RPMI7951 (cell line): ENCODE results near the gene BLOC1S2. TPM values are rescaled to one million over a fixed set of nuclear protein-coding genes. Genes with fewer than 3 reads are reported as not detected.
A peak's percentile ranks its signal among the peaks of the same experiment; 100 is the strongest.
"Not testable (repeated sequence)": the region's sequence is repeated elsewhere in the genome, so short reads cannot be mapped to it uniquely, and the experiment has no call there.

Experiments
- DNase-seq: peaks from one replicate; pipeline ENCODE4 v3.0.0-alpha.2; 2012; ENCODE audit warnings: low read depth
- total RNA-seq: library from RNA; depleted of rRNA; stranded (reverse); fragments of >200 nt; shearing (Covaris generic); gene quantifications from 2 replicates; pipeline ENCODE4 v1.2.3, GENCODE V29; 2014; rRNA removed

BLOC1S2 gene
- total RNA-seq = 33.5 and 43.5 TPM in 2 replicates

- peak; percentile 87 for DNase-seq
These were observed at the start of gene BLOC1S2 for GRCh38 chr10:100286051-100287033. BLOC1S2 (minus strand) TSS chr10:100286680; CDS start chr10:100286659, 21 bp downstream.

DNA sequence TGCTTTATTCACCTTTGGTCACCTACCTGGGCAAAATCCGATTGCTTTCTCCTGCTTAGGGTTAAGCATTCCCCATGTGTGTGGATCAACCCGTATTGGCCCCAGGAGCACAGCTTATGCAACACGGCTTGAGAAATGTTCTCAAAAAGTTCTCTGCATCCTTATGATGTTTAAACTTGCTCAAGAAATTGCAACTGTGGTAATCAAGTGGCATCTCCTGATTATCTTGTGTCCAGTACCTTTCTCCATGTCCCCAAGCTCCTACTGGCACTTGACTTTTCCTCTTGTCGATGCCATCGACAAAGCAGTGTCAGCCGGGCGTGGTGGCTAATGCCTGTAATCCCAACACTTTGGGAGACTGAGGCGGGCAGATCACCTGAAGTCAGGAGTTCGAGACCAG, 48.3 kb upstream of the BLOC1S2 start:
- DNase-seq = no peak

- no peak for DNase-seq
These were observed 47.4 kb upstream of the BLOC1S2 start for GRCh38 chr10:100333661-100334440.

DNA sequence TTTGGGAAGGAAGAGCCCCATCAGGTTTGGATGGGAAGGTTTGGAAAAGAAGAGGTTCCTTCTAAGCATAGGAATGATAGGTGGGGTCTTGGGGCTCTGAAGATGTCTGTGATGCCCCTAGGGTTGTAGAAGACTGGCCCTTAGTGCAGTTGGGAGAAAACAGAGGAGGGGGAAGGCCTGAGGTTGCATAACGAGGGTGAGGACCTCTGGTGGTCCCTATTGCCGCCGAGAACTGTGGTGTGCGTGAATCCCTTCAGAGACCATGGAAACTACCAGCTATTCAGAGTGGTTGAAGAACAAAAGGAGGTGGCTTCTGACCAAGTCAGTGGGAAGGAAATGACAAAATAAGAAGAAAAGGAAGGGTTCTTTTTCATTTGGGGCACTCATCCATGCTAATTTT, 46.6 kb upstream of the BLOC1S2 start:
- no peak for DNase-seq

DNA sequence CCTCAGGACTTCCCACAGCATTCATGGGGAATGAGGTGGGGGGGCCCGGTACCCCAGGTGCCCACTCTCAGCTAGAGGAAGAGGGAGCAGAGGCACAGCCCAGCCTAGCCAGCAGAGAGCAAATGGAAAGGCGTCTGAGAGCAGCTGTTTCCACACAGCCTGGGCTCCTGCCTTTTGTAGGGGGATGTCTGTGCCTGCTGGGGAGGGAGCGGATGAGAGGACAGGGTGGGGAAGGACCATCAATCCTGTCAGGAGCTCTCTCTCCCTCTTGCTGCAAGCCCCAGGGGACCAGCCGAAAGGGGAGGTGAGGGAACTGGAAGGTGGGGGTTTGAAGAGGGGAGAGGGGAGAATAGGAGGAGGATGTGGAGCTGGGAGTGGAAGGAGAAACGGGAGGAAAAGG, 43.6 kb upstream of the BLOC1S2 start, which contains the start of gene PKD2L1:
TSS of gene PKD2L1 (minus strand) at position 150 of the 400 bp plus-strand sequence. CDS start at position 25, 125 bp downstream.
- no peak for DNase-seq

DNA sequence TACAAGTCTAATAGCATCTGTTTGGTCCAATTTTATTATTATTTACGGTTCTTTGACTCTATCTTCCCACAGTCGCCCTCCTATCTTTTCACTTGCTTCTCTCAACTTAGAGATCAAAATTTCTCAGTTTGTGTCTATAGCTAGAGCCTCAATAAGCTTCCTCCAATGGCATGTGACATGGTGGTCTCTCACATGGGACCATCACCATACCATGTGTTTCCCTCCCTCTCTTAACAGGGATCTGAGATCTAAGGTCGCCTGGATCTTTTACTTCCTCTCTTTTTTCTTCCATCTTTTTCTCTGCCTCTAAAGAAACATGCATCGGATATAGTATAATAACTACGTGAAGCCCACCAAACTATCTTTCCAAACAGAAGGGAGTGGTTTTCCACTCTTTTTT, 41.7 kb upstream of the BLOC1S2 start:
- no peak for DNase-seq

- DNase-seq = no peak
These were observed 41.2 kb upstream of the BLOC1S2 start for GRCh38 chr10:100327718-100328009.

DNA sequence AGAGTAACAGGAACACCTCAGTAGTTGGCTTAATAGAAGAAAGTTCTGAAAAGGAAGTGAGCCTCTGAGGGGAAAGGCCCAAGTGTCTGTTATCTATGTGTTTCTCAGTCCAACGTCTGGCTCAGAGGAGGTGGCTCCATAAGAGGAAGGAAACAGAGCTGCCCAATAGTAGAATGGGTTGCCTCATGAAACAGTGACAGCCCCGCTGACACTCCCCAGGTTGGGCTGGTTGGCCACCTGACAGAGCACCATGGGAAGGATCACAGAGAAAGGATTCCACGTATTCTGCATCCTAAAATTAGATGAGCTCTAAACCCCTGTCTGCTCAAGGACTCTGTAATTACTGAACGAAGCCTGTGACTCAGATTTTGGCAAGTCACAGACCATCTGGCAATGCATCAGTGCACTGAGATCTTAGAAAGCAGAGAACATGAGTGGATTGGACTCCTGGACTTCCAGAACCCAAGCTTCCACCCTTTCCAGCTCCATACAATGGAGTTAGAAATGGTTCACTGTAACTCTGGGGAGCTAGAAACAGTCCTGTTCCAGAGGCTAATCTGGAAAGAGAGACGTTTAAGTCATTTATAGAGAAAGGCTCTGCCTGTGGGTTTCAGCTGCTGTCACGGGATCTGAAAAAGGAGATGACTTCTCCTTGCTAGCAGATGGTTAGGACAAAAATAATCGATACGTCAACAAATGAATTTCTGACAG, 40.7 kb upstream of the BLOC1S2 start:
- DNase-seq = no peak

- no peak for DNase-seq
These were observed 38.7 kb upstream of the BLOC1S2 start for GRCh38 chr10:100325158-100325557.

DNA sequence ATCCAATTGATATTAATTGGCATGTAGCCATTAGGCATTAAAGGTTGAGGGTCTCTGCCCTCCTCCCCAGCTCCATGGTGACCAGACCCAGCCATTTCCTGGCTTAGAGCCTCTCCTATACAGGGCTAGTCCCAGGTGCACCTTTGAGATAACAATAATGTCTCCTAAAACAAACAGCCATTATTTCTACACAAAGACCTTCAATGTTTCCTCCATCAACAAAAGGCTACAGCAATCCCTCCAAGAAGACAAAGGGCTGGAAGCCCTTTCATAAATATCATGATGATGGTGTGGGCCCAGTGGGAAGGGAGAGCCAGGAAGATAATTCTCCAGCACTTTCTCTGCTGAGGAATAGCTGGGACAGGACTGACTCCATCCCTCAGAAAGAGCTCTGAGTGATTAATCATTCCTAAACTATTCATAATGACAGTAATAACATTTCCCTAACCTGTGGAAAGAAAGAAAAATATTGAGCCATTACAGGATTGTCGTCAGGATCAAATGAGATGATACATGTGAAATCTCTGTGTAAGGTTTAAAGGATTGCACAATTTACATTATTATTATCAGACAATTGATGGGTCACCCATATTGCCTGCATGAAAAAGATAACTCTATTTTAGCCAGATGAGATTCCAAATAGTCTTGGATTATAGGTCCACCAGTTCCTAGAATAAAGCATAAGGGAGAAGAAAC, 33.4 kb upstream of the BLOC1S2 start:
- no peak for DNase-seq

DNA sequence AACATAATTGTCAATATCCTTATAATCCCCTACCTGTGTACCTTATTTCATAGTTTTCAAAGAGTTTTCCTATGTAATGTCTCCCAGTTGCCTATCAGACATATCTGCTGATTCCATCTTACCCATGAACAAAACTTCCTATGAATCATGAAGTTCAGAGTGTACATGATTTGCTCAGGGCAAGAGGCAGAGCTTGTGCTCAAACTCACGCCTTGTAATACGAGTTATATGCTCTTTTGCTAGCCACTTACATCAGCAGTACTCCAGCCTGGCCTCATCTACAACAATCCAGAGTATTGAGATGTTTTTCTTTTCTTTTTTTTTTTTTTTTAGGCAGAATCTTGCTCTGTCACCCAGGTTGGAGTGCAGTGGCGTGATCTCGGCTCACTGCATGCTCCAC, 31.7 kb upstream of the BLOC1S2 start:
- DNase-seq = no peak

GRCh38 chr10:100315615-100316014, 29.1 kb upstream of the BLOC1S2 start:
- DNase-seq = no peak

GRCh38 chr10:100311298-100311697, 24.8 kb upstream of the BLOC1S2 start:
- DNase-seq = no peak

GRCh38 chr10:100307684-100308083, 21.2 kb upstream of the BLOC1S2 start:
- peak; percentile 29 for DNase-seq

GRCh38 chr10:100306861-100307260, 20.4 kb upstream of the BLOC1S2 start:
- no peak for DNase-seq

DNA sequence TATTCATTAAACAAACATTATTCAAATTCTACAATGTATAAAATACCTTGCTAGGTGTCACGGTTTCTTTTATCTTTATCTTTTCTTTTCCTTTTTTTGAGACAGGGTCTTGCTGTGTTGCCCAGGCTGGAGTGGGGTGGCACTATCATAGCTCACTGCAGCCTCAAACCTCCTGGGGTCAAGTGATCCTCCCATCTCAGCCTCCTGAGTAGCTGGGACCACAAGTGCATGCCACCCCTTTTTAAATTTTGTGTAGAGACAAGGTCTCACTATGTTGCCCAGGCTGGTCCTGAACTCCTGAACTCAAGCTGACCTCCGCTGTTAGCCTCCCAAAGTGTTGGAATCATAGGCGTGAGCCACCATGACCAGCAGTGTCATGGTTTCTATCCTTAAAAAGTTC, 17.9 kb upstream of the BLOC1S2 start:
- no peak for DNase-seq

GRCh38 chr10:100303724-100304319, 17.3 kb upstream of the BLOC1S2 start:
- peak; percentile 20 for DNase-seq

- DNase-seq = not testable (repeated sequence)
These were observed 14.6 kb upstream of the BLOC1S2 start for GRCh38 chr10:100301123-100301522.

- DNase-seq = no peak
These were observed 10.8 kb upstream of the BLOC1S2 start for GRCh38 chr10:100297242-100297641.

DNA sequence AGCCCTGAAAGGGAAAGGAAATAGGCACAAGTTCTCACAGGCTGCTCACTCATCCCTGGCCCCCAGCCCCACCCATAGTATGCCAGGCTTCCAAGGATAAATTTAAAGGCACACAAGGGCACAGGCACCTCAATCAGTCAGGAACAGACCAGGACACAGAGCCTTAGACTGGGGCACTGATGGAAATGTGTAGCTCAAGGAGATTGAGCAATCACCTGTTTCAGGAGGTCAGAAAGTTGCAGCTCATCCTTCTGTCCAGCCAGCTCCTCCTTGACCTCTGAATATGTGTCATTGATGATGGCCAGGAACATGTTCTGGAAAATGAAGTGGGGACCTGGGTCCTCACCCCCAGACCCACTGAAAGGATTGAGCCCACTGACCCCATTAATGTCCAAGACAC, 6.6 kb upstream of the BLOC1S2 start:
- no peak for DNase-seq

- not testable (repeated sequence) for DNase-seq
These were observed 5.8 kb upstream of the BLOC1S2 start for GRCh38 chr10:100292300-100292699.
